Cardiac septum (tissue), 1 donor: ENCODE measurements around the gene LRRC31. TPM values are rescaled to one million over a fixed set of nuclear protein-coding genes. Genes with fewer than 3 reads are reported as not detected.
A peak's percentile ranks its signal among the peaks of the same experiment; 100 is the strongest.

Experiments
- DNase-seq: peaks from one replicate; pipeline ENCODE4 v3.0.0-alpha.2; 2020; ENCODE audit warnings: low spot score
- intact Hi-C: fragments of 100-400 bp; cut with DNase I; formaldehyde crosslinking; loops from one replicate; pipeline ENCODE4 v1.14.0; 2022
- long read RNA-seq: library from polyadenylated mRNA; unstranded; transcript quantifications from one replicate; pipeline ENCODE4 v2.0.0, GENCODE V29; 2021
- total RNA-seq: library from RNA; stranded (reverse); fragmentation: NEBNext Ultra II Directional; extraction: Animal tissue kit (Norgen Biotek cat#: 25700); gene quantifications from one replicate; pipeline ENCODE4 v1.2.1, GENCODE V29; 2021
- donor health status: DM: no; HTN: no; CAD: no.

Gene LRRC31
- total RNA-seq = not detected
- long read RNA-seq = 0 reads

DNA sequence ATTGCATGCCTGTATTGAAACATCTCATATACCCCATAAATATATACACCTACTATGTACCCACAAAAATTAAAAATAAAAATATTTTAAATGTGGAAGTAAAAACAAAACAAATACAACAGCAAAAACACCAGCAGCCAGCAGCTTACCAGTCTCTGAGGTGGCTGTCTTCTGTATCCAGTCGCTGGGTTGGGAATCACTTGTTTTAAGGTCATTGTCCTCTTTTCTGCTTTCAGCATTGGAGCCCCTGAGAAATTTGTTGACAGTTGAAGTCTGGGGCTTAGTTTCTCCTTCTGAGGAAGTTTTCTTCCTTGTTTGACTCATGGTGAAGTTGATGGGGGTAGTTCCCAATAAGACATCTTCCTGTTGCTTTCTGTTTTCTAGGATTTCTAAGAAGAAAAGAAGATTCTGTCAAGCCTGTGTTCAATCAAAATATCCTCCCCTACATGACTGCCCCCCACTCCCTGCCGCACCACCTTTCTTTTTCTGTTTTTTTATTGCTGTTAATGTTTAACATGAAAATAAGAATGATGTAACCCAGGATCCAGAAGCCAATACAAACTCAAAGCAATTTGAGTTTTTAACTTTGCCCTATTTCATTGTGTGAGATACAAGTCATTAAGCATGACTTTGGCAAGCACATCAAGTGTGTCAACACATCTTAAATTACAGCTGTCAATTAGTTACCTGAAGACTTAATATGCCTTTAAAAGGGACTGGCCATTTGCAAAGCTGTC, at the start of gene LRRC31:
Gene LRRC31, minus strand, starts transcription at position 452 of the 737 bp plus-strand sequence. Its CDS starts 128 bp downstream, at position 324.
- DNase-seq = no peak
- intact Hi-C loops = loop anchor here (10.0 kb wide), 1 partner anchor 185 kb away; no protein-coding TSS in a partner anchor

DNA sequence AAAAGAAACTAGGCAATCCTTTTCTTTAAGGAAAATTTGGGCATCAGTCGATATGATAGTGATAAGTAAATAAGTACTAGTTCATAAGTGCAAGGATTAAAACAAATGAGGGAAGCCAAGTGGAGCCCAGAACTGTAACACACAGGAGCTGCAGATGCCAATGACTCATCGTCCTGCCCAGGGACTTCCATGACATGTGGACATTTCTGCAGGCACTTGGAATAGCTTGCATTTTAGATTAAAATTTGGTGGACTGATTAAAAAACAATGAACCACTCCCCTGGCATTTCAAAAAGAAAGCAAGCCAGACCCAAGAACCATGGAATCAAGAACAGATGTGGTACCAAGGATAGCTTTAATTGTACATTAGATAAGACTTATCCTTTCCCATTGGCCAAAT, 44.6 kb upstream of the LRRC31 start:
- DNase-seq = no peak
- intact Hi-C loops = no loop called here

DNA sequence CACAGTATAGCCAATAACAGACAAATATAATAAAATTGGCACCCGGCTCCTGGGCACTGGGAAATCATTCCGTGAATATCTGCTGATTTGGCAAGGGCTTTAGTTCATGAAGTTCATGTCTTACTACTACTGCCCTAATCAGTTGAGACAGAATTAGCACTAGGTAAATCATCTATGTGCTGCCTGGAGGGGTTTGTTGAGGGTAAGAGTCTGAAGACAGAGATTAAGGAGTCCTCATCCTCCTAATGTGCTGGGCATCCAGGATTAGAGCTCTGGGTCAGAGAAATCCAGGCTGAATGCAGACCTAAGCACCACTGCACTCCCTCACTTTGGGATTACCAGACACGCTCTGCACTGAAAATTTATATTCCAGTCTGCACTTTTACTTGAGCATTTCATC, 43.6 kb upstream of the LRRC31 start:
- DNase-seq = no peak
- intact Hi-C loops = no loop called here

DNA sequence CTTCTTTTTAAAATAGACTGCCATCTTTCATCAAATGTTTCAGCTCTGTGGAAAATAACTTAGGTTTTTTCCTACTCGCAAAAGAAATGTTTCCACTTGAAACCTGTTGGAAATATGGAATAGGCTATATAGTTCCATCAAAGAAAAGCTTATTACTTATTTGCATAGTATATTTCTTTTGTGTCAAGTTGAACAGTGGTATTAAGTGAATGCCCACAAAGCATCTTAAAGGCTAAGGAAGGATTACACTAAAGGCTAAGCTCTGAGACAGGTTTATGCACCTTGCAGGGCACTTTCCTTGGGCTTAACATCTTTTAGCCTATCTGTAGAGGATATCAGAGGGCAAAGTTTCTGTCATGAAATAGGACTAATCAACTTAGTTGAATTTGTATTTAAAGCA, 41.5 kb upstream of the LRRC31 start, which contains the start of gene SAMD7:
Gene SAMD7, plus strand, starts transcription at position 301 of the 400 bp plus-strand sequence. CDS start 7,927 bp downstream, outside the sequence.
- intact Hi-C loops = no loop called here
- no peak for DNase-seq

DNA sequence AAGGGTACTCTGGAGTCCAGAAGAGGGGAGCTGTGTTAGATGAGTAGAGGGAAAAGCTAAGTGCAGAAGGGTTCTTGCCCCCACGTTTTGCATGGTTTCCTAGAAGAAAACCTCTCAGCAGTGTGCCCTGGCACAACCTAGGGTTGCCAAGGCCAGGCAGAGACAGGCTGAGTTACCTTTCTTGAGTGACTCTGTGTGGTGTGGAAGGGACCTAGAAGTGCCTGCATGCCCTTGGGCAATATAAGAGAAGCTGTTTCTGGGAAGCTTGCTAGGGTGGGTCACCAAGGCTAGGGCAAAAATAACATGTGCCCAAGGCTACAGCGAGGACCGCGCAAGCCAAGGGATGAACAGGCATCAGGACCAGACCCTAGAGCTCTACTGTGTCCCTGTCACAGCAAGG, 38.2 kb upstream of the LRRC31 start:
- intact Hi-C loops = no loop called here
- no peak for DNase-seq

DNA sequence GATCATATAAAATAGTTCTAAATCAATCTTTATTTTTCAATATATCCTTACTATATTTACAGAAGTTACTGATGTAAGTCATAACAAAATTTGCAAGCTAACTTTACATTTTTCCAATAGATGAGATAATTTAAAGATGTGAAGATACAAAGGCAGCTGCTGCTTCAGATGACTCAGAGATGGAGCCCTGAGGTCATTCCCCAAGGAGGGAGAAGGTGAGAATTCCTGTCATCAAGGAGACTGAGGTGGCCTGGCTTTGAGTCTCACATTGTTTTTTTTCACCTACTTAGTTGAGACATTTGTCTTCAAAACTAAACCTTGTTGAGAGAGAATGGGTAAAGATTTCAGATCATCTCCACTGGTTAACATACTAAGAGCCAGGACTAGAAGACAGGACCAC, 37.7 kb upstream of the LRRC31 start:
- no peak for DNase-seq
- intact Hi-C loops = no loop called here

DNA sequence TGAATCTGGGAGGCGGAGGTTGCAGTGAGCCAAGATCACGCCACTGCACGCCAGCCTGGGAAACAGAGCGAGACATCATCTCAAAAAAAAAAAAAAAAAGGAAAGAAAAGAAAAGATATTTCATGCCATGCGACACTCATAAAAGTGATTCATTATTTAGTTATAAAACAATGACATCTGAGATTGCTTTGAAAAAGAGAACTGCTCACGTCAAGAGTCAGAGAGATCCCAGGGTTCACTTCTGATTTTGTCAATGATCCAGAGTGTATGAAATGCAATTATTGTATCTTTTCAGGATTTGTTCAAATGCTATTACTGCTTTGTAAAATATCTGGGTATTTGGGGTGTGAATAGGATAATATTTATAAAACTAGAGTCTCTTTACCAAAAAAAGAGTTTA, 35.7 kb upstream of the LRRC31 start:
- no peak for DNase-seq
- intact Hi-C loops = no loop called here

DNA sequence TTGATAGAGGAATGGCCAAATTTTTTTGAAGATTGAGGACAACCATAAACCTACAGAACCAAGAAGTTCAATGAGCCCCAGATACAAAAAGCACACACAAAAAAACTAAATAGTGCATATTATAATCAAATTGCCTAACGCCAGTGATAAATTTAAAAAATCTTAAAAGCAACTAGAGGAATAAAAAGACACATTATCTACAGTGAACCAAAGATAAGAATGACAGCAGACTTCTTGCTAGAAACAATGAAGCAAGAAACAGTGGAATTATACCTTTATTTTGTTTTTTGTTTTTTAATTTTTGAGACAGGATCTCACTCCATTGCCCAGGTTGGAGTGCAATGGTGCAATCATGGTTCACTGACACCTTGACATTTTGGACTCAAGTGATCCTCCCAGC, 31.7 kb upstream of the LRRC31 start:
- intact Hi-C loops = no loop called here
- DNase-seq = no peak

DNA sequence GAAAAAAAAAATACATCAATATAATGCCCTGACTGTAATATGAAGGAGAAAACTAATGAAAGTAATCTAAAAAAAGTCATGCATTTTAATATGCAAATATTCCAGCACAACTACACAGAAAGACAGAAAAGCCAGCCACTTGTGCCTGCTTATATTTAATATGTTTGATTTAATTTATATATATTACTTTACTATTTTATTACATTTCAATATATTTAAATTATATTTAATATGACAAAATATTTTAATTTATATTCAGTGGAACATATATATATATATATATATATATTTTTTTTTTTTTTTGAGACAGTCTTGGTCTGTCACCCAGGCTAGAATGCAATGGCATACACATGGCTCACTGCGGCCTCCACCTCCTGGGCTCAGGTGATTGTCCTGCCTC, 27.5 kb upstream of the LRRC31 start:
- intact Hi-C loops = no loop called here
- no peak for DNase-seq

DNA sequence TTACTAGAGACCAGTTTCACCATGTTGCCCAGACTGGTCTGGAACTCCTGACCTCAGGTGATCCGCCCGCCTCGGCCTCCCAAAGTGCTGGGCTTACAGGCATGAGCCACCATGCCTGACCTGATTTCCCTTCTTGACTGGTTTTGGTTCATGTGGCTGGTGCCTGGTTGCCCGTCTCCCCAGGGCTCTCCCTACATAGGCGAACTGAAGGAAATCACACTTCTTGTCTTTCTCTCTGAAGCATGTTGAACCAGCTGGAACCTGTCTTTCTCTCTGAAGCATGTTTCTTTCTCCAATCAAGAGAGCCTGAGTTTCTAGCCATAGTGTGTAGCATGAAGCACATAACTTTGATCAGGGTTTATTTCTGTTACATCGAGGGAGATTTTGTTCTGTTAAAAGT, 25.3 kb upstream of the LRRC31 start:
- no peak for DNase-seq
- intact Hi-C loops = no loop called here

DNA sequence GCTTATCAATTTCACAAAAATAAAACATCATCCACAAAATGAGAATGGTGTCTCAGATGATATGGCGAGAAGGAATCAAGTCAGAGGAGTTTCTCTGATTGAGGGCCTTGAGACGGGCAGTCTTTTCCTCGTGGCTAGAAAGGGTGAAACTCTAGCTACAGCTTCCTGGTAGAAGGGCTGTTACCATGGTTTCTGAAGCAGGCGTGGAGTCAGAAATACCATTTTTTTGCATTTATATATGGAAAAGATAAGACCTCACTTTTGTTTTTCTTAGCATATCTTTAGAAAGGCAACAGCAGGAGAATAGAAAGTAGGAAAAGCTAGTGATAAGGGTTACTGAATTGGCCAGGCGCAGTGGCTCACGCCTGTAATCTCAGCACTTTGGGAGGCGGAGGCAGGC, 24.4 kb upstream of the LRRC31 start:
- no peak for DNase-seq
- intact Hi-C loops = no loop called here

DNA sequence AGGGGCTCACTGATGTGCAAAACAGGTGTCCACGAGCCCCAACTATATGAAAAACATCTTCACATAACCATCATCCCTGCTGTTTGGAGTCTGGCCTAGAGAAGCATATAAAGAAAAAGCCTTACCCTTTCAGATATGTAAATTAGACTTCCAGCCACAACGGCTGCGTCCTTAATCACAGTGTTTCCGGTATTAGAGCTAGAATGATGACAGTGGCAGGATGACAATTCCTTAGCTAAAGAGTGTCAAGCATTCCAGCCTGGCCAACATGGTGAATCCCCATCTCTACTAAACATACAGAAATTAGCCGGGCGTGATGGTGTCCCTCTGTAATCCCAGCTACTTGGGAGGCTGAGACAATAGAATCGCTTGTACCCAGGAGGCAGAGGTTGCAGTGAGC, 22.2 kb upstream of the LRRC31 start:
- intact Hi-C loops = no loop called here
- DNase-seq = no peak

DNA sequence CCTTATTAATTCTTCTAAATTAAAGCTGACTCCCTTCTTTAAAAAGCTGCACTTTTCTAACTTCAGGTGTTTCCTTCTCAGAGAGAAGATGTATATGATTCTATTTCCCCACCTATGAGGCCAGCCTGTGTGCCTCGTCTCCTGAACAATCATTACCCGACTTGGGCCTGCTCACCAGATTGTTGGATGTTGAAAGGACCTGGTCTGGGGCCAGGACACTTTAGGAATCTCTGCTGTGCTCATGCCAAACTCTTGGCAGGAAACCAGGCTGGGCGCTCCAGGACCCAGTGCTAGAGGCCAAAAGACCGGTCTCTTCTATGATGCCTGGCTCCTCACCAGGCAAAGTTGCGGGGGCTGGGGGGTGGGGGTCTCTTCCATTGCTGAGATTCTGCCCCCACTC, 16.9 kb upstream of the LRRC31 start:
- peak; percentile 86 for DNase-seq
- intact Hi-C loops = loop anchor here (2.0 kb wide), 1 partner anchor 36 kb away; no protein-coding TSS in a partner anchor

DNA sequence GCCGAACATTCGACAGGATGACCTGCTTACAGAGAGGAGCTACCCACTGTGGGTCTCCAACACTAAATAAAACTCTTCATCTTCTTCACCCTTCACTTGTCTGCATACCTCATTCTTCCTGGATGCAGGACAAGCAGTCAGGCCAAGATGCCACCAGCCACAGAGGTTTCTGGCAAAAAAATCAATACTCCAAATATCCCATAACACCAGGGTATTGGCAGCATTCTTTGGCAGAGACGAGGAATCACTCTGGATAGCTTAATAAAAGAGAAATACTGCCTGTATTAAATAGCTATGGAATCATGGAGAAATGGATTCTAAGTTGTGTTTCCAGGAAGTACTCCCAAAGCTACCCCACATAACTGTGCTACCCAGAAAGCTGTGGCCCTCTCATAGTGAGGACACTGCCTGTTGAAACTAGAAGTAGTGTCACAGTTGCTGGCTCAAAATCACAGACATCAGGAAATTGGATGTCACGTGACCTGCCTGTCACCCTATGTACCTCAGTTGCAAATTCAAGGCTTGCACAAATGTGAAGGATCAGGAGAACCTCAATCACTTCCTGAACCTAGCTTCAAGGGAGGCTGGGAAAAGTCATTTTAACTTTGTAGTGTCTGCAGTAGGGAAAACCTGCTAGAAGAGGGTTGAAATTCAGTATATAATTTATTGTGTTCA, 11.0 kb upstream of the LRRC31 start:
- intact Hi-C loops = no loop called here
- DNase-seq = no peak

DNA sequence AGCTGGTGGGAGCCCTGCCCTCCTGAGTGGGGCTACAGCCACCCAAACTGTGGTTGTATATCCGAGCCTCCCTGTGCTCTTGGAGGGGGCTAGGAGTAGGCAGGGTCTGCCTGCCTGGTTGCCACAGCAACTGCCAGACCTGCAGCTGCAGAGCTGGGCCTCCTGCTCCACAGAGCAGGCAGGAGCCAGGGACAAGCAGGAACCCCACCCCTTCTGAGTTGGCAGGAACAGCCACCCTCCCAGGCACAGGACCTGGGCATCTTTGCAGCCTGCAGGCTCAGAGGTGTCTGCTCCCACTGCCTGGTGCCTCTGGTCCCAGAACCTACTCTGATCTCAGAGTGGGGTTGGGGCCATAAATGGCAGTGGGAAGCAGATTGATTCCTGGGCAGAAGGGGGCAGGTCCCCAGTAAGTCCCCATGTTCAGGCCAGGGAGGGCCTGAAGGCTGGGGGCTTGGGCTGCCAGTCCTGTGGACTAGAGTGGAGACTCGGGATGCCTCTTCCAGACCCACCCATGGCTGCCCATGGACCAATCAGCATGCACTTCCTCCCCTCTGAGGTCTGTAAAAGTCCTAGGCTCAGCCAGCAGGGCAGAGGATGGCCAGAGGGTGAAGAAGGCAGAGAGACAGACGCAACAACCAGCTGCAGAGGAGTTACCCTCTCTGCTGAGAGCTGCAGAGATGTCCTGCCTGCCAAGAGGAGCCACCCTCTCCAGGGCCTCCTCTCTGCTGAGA, 10.3 kb upstream of the LRRC31 start:
- DNase-seq = no peak
- intact Hi-C loops = no loop called here

DNA sequence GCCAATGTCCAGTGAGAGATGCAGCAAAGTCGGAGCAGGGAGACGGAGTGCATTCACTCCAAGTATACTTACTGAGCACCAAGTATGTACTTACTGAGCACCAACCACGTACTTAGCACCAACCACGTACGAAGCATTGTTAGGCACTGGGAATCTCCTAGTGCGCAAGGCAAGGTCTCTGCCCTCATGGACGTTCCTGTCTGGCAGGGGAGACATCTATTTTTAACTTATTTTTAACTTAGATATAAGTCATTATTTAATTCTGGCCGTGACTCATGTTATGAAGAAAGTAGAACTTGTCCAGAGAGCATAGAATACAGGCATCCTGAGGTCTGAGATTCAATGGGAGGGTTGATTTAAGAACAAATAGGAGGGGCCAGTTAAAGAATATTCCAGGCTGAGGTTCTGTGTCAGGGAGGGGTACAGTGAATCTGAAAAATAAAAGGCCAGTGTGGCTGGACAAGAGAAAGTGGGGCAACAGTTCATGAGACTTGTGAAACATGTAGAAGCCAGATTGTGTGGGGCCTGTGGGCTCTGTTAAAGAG, 9.3 kb upstream of the LRRC31 start:
- intact Hi-C loops = no loop called here

DNA sequence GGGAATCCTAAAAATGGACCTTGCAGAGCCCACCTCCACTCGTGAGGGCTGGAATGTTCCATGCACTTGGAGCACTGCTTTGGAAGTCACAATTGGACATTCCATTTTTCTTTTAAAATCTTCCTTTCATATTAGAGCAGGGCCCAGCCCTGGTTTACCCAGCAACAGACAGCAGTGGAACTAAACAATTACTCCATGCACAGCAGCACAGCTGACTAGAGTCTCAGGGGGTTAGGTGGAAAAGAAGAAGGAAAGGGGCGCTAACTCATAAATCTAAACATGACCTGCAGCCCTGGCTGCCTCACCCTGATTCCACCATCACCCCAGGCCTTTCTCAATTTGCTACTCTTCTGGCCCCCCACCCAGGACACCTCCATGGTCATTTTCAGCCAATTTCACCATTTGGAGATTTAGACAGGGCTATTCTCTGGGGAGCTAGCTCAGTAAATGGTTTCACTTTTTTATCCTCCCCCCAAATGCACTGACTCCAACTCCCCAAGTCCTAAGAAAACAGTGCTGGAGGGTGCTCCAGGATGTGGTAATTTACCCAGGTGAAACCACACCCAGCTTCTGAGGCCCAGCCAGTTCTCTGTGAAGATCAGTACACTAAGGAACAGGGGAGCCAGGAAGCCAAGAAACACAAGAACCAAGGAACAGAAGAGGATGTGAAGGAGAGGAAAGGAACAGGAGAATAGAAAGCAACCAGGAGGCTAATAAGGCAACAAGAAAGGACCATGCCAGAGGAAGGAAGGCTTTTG, 1.6 kb upstream of the LRRC31 start:
- no peak for DNase-seq
- intact Hi-C loops = no loop called here

More for the DNA sequence above, 9.3 kb upstream of the LRRC31 start:
- no peak for DNase-seq

DNA sequence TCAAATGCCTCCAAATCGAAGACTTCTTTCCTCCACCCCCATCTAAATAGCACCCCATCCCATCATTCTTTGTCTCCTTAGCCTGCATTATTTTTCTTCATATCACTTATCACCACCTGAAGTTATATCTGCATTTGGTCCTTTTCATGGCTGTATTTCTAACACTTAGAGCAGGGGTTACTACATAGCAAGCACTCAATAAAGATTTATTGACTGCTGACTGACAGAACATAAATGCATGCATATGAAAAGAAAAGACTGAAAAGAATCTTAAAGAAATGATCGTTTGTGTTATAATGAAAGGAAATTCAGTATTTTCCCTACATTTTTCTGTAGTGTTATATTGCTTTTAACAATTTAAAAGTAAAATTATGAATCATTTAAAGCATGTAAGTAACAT, 1.4 kb downstream of the LRRC31 start:
- intact Hi-C loops = loop anchor here (10.0 kb wide), 1 partner anchor 186 kb away; no protein-coding TSS in a partner anchor
- no peak for DNase-seq

DNA sequence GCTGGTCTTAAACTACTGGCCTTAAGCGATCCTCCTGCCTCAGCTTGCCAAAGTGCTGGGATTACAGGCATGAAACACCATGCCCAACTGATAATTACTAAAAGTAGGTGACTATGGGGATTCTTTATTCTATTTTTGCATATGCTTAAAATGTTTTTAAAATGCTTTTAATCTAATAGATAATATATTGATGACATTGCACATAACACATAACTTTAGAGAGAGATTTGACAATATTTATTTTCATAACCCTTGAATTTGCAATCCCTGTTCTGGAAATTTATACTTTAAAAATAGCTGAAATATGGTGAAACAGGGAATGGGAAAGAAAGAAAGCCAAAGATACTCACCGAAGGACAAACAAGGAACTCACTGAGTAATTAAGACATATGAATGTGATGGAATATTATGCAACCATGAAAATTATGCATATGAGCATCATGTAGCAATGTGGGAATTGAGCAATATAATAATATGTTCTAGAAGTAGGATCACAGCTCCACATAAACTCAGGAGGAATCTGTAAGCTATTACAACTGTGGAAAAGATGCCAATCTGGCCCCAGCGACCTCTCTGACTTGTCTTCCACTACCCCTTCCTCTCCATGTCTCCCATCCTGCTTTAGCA, 2.0 kb downstream of the LRRC31 start:
- DNase-seq = no peak
- intact Hi-C loops = loop anchor here (10.0 kb wide), 1 partner anchor 187 kb away; no protein-coding TSS in a partner anchor
